ENCODE measurements around the gene OR4B1.
"Not testable (repeated sequence)": the region's sequence is repeated elsewhere in the genome, so short reads cannot be mapped to it uniquely, and the experiment has no call there.

The OR4B1 gene, protein sequence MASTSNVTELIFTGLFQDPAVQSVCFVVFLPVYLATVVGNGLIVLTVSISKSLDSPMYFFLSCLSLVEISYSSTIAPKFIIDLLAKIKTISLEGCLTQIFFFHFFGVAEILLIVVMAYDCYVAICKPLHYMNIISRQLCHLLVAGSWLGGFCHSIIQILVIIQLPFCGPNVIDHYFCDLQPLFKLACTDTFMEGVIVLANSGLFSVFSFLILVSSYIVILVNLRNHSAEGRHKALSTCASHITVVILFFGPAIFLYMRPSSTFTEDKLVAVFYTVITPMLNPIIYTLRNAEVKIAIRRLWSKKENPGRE

DNA sequence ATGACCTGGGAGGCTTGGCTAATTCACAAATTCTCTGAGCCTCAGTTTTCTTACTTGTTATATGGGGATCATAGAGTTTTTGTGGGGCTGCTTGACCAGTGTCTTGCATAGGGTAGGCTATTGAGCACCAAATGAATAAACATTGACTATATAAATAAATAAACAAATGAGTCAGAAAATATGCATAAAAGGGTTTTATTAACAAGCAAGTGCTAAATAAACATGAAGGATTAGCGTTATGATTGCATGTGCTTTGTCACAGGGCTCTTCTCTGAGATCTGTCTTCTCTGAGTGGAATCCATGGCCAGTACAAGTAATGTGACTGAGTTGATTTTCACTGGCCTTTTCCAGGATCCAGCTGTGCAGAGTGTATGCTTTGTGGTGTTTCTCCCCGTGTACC is at the start of gene OR4B1:
OR4B1 (plus strand) TSS at position 301 of the 400 bp plus-strand sequence; CDS start at position 301, 0 bp downstream.
- no peak for DNase-seq

DNA sequence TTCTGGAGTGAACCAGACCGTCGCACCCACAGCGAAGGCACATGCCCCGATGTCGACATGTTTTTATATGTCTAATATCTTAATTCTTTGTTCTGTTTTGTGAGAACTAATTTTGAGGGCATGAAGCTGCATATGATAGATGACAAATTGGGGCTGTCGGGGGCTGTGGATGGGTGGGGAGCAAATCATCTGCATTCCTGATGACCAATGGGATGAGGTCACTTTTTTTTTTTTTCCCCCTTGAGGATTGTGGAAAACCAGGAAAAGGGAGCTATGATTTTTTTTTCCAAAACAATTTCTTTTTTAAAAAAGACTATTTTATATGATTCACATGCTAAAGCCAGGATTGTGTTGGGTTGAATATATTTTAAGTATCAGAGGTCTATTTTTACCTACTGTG is 49.2 kb upstream of the OR4B1 start:
- DNase-seq: no peak

DNA sequence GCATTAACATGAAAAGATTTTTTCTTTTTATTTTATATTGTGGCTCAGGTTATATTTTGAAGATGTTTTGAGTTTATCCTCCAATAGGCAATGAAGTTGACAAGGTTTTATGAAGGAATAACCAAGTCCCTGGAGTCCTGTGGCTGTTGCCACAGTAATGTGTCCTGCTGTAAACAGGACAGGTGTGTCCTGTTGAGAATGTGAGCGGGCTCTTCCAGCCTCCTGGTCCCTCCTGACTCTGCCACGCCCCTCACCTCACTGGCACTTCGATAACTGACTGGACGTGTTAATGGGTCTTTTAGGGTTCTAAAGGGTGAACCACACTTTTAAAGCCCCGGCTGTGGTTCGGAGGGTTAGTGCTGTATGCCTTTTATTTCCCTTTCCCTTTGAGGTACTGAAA is 47.8 kb upstream of the OR4B1 start:
- DNase-seq: no peak

DNA sequence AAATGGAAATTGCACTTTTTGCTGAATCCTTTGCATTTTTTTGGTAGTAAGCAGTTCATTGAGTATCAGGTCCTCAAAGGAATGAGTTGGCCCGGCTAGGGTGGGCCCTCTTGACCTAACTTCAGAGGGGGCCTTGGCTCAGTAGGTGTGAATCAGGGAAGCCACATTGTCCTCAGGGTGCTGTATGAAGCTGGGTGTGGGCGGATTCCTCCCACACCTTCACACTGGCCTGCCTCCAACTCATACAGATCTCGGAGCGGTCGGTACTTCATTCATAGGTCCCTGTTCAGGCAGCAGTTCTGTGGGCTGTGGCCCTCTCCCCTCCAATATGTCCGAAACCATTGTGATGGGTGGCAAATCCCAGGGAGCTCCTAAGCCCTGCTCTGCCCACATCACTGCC is 47.4 kb upstream of the OR4B1 start:
- DNase-seq: no peak

DNA sequence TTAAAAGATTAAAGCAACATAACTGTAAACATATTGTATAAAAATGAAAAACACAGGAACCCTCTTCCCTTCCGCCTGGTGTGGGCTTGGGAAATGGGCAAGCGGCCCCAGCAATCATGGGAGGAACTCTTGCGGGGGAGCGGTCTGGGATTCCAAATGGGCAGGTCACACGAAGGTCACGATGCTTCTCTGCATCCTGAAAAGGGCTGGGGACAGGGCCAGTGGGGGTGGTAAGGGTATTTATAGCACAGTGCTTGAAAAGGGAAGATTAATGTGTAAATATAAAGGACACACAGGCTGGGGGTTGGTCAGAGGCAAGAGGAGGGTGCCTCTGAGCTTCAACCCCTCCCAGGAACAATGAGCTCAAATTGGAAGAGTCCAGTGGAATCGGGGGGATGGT is 46.9 kb upstream of the OR4B1 start:
- DNase-seq: no peak

DNA sequence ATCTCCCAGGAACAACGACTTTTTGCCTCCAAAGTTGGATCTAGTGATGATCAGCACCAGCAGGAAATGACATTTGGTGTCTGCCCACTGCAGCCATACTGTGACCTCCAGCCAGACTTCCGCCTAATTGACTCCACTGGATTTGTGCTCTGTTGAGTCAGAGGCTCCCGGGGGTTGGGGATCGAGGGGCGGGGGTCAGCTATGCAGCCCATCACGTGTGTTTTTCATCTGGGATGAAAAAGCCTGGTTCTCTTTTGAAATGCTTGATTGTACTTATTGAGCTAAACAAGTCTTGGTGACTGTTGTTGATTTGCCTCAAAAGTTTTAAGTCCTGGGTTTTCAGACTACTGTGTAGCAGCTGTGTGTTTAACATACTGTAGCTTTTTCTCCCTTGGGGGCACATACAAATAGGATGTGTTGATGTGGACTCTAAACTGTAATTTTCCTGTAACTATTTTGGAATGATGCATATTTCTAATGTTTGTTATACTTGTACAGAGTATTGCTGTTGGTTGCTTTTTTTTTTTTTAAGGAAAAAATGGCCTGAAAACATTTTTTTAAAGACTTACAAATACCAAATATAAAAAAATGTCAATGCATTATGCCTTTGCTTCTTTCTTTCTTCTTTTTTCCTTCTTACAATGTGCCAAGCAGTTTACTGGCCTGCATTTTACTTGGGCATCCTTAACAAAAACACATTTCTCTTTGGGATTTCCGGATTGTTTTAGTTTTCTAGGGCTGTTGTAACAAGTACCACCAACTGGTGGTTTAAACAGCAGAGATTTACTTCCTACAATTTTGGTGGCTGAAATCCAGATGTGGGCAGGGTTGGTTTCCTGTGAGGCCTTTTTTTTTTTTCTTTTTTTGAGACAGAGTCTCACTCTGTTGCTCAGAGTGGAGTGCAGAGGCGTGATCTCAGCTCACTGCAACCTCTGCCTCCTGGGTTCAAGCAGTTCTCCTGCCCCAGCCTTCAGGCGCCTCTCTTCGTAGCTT is 46.1 kb upstream of the OR4B1 start:
- DNase-seq: no peak

DNA sequence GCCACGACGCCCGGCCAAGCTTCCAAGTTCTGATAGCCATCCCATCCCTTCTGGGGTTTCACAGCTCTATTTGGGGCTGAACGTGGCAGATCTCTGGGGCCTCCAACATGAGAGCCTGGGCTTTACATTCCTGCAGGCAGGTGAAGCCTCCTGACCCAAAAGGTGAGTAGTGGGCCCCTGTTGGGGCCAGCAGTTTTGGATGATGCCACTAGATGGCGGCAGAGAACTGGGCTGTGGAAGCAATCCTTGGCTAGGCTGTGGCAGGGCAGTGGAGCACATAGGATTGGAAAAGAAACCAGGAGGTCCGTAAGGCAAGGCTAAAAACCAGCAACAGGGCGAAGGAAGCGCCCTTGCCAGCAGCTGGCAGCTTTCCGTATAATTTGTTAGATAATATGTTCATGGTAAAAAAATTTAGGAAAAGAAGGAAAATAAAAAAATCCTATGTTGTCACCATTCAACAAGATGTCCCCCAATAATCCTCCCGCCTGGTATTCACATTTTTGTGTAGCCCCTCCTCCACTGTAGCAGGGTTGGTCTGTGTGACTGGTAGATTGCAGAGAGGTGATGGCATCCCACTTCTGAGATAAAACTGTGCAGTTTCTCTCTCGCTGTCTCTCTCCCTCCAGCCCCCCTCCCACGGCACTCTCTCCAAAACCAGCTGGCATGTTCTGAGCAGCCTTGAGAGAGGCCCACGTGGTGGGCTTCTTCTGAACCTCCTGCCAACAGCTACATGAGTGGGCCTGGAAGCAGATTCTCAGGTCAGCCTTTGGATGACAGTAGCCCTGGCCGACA is 43.6 kb upstream of the OR4B1 start:
- DNase-seq: peak; percentile 33

DNA sequence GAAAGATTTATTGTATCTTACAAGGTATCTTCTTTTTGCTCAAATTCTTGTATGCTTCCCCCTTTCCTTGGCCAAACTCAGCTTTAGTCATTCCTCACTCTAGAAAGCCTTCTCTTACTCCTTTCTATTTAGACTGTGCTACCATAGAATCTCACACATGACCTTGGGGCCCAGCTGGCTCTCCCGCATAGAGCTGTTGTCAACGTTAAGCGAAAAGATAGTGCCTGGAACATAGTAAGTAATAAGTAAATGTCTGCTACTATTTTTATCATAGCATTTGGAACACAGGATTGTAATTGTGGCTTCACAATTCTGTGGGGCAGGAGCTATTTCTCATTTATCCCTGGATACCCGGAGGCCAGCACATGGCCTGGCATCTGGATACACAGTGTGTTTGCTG is 38.9 kb upstream of the OR4B1 start:
- no peak for DNase-seq

DNA sequence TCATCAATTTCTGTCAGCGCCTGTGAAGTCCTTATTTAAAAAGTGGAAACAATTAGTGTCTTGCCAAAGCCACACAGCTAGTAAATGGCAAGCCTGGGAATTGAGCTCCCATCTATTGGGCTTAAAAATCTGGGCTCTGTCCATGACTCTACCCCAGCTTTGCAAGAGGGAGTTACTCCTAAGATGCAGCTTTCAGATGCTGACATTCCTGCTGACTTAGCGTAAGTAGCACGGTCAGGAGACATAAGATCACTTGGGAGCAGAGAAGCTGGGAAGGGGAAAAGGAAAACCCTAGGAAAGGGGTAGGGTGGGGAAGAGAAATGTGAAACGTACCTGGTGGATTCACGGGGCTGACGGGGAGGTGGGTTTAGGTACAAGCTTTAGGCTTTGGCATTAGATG is 36.0 kb upstream of the OR4B1 start:
- no peak for DNase-seq

DNA sequence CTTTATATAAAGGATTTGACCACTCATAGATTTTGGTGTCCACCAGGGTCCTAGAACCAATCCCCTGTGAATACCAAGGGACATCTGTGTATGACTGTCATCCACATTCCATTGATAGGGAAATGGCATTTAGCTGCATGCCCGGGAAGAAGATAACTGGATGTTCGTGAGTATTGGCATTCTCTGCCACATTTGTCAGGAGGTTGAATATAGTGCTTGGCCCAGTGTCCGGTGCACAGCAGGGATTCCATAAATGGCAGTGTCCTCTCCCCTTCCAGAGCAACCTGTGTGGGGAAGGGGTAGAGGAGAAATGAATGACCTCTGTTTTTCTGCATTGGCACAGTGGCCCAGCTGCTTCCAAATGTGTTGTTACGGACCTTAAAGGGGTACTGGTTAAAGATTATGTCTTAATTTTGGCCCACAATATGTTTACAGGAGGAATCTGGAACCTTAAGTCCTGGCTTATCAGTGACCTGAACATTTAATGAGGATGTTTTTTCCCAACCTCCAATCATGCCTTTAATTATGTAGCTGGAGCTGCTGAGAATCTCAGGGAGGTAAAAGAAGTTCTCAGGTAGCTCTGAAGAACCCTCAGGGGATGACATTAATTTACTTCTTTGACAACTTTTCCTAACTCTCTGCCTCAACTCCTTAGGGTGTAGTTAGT is 33.6 kb upstream of the OR4B1 start:
- no peak for DNase-seq

DNA sequence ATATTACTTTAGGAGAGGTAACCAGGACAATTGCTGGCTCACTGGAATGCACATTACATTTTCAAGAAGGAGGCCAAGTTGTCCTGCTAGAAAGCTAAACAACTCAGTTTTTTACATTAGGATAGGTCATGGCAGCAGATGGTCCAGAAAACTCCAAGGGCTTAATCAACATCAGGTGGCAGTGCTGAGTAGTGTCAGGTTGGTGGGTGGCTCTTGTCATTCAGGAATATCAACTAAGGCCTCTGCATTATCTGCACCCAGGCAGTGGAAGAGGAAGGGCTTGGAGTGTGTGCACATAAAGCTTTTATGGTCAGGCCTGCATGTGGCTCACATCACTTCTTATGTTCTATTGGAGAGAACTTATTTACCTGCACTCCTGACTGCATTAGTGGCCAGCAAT is 32.2 kb upstream of the OR4B1 start:
- DNase-seq: no peak

DNA sequence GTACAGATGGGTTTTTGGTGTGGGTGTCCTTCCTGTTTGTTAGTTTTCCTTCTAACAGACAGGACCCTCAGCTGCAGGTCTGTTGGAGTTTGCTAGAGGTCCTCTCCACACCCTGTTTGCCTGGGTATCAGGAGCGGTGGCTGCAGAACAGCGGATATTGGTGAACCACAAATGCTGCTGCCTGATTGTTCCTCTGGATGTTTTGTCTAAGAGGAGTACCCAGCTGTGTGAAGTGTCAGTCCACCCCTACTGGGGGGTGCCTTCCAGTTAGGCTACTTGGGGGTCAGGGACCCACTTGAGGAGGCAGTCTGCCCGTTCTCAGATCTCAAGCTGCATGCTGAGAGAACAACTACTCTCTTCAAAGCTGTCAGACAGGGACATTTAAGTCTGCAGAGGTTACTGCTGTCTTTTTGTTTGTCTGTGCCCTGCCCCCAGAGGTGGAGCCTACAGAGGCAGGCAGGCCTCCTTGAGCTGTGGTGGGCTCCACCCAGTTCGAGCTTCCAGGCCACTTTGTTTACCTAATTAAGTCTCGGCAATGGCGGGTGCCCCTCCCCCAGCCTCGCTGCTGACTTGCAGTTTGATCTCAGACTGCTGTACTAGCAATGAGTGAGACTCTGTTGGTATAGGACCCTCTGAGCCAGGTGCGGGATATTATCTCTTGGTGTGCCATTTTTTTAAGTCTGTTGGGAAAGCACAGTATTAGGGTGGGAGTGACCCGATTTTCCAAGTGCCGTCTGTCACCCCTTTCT is 25.5 kb upstream of the OR4B1 start:
- DNase-seq: peak; percentile 21

DNA sequence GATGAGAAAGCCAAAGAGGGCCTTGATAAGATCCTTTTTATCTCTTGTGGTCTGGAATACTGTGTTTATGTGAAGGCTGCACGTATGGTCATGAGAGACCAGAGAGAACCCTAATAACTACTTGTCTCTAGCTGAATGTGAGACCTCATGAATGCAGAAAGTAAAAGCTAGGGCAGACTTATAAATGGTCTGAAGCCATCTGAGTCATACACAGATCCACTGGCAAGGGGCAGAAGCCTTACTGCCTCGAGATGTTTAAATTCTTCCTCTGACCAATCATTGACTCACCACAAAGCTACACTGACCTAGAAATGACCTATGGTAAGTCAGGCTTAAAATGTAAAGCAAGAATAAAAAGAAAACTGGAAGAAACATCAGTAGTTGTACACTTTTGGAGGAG is 22.7 kb upstream of the OR4B1 start:
- DNase-seq: no peak

DNA sequence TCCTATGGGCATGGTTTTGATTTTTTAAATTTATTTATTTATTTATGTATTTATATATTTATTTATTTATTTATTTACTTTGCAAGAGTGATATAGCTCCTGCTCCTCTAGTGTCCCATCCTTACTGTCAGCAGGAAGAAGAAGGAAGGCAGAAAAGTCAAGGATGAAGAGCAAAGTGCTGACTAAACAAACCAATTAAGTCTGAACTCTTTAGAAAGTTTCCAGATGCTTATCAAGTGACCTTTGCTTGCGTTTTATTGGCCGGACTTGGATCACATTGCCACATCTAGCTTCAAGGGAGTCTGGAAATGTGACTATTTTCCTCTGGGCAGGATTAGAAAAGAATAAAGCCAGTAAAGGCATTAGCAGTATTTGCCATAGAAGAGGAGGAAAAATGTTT is 8.7 kb upstream of the OR4B1 start:
- no peak for DNase-seq

DNA sequence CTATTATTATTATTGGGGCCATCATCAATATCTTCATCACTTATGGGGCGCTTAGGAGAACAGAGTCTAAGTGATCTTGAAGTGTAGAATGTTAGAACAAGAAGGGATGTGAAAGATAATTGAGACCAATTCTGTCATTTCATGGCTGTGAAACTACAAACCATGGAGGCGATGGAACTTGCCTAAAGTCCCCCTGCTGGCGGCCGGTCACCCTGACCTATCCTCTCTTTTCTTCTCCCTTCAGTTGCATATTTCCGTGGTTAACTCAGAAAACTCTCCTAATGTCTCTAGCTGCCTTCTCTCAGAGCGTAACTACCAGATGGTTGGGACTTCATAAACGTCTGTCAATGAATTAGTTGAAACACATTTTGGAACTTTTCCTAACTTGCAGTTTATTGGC is 6.6 kb upstream of the OR4B1 start:
- DNase-seq: no peak

DNA sequence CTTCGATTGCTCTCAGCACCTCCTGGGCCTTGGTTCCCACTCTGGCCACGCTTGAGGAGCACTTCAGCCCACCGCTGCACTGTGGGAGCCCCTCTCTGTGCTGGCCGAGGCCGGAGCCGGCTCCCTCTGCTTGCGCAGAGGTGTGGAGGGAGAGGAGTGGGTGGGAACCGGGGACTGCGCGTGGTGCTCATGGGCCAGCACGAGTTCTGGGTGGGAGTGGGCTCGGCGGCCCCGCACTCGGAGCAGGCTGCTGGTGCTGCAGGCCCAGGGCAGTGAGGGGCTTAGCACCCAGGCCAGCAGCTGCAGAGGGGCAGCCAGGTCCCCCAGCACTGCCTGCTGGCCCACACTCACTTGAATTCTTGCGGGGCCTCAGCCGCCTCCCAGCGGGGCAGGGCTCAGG is 12.2 kb downstream of the OR4B1 start:
- DNase-seq: no peak

DNA sequence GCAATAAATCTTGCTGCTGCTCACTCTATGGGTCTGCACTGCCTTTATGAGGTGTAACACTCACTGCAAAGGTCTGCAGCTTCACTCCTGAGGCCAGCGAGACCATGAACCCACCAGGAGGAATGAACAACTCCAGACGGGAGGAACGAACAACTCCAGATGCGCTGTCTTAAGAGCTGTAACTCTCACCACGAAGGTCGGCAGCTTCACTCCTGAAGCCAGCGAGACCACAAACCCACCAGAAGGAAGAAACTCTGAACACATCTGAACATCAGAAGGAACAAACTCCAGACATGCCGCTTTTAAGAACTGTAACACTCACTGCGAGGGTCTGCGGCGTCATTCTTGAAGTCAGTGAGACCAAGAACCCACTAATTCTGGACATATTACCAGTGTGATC is 13.4 kb downstream of the OR4B1 start:
- not testable (repeated sequence) for DNase-seq

DNA sequence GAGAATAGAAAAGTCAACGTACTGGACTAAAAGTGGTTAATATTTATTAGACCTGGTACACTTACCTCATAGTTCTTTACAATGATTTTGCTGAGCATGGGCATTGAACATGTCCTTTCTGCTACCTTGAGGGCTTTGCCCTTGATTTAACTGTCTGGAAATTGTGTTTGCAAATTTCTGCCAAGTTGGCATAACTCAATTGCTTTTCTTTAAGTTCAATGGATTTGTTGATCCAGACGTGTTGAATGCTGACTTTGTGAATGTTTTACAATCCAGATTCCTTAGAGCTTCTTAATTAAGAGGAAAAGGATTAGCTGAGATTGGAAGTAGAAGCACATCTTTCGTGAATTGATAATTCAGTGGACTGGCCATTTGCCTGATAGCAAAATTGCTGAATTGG is 21.1 kb downstream of the OR4B1 start:
- DNase-seq: no peak

DNA sequence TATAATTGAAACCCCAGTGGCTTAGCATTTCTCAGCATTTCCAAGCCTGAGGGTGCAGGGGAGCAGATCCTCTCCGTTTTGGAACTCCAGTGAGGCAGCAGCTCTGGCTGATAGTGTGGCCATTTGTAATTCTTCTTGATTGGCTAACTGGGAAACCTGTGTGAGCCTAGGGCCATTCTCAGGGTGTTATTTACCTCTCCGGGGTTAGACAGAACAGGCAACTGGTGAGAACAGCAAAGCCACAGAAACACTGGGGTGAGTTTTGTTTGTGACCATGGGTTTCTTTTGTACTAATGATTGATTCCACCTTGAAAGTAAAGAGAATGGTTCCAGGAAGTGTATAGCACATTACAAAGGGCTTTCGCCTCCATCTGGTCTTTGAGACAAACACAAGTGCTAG is 25.9 kb downstream of the OR4B1 start:
- no peak for DNase-seq

DNA sequence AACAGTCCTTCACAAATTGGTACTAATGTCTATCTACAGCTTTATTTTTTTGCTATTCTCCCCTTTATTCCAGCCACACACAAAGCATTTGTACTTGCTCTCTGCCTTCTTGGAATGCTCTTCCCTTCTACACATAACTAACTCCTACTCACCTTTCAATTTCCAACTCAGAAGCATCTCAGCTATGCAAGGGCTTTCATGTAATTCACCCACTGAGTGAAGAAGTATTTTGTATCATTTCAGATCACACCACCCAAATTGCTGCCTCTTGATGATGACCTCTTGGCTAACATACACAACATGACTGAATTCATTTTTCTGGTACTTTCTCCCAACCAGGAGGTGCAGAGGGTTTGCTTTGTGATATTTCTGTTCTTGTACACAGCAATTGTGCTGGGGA is 28.2 kb downstream of the OR4B1 start, which contains the start of gene OR4X2:
OR4X2 (plus strand) TSS at position 301 of the 400 bp plus-strand sequence; CDS start at position 301, 0 bp downstream.
- no peak for DNase-seq

DNA sequence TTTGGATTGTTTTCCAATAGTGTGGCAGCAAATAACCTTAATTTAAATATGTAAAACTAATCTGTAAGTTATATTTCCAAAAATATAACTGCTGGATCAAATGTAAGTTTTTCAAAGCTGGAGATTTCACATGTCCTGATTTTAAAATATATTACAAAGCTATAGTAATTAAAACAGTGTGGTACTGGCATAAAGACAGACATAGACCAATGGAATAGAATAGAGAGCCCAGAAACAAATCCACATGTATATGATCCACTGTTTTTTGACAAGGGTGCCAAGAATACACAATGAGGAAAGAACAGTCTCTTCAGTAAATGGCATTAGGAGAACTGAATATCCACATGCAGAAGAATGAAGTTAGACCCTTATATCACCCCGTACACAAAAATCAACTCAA is 32.3 kb downstream of the OR4B1 start:
- no peak for DNase-seq

DNA sequence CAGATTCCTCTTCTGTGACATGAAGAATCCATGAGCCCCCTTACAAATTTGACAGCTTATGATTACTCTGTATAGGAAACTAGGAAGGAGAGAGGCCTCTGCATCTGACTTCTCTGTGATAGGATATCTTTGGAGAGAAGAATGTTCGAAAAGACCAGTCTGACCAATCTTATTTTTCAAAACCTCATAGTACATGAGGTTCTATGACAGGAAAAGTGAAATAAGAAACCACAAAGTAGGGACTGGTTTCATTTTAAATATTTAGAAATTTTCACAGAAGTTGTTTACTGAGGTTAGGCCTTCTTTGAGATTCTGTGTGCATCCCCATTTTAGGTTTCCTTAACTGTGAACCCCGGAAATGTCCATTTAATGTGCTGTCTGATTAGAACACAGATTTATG is 45.0 kb downstream of the OR4B1 start:
- DNase-seq: no peak
